ENCODE results near the gene PKP4. TPM values are rescaled to one million over a fixed set of nuclear protein-coding genes. Genes with fewer than 3 reads are reported as not detected.
A peak's percentile ranks its signal among the peaks of the same experiment; 100 is the strongest.

PKP4 gene, protein sequence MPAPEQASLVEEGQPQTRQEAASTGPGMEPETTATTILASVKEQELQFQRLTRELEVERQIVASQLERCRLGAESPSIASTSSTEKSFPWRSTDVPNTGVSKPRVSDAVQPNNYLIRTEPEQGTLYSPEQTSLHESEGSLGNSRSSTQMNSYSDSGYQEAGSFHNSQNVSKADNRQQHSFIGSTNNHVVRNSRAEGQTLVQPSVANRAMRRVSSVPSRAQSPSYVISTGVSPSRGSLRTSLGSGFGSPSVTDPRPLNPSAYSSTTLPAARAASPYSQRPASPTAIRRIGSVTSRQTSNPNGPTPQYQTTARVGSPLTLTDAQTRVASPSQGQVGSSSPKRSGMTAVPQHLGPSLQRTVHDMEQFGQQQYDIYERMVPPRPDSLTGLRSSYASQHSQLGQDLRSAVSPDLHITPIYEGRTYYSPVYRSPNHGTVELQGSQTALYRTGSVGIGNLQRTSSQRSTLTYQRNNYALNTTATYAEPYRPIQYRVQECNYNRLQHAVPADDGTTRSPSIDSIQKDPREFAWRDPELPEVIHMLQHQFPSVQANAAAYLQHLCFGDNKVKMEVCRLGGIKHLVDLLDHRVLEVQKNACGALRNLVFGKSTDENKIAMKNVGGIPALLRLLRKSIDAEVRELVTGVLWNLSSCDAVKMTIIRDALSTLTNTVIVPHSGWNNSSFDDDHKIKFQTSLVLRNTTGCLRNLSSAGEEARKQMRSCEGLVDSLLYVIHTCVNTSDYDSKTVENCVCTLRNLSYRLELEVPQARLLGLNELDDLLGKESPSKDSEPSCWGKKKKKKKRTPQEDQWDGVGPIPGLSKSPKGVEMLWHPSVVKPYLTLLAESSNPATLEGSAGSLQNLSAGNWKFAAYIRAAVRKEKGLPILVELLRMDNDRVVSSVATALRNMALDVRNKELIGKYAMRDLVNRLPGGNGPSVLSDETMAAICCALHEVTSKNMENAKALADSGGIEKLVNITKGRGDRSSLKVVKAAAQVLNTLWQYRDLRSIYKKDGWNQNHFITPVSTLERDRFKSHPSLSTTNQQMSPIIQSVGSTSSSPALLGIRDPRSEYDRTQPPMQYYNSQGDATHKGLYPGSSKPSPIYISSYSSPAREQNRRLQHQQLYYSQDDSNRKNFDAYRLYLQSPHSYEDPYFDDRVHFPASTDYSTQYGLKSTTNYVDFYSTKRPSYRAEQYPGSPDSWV
- total RNA-seq (2021) (67.7 and 79.3 TPM in 2 replicates), Bru-seq, nascent RNA (percentile 91 among the genes with signal in this experiment), BruChase-seq, experiment 1, labeled RNA remaining after a 2-hour chase (percentile 85 among the genes with signal in this experiment), BruChase-seq, experiment 2, labeled RNA remaining after a 6-hour chase (percentile 73 among the genes with signal in this experiment)
- long read RNA-seq, partial matches to known transcripts = 5 of 23 reads
- long read RNA-seq, other reads (novel, unspliced or antisense) = 18 of 23 reads

DNA sequence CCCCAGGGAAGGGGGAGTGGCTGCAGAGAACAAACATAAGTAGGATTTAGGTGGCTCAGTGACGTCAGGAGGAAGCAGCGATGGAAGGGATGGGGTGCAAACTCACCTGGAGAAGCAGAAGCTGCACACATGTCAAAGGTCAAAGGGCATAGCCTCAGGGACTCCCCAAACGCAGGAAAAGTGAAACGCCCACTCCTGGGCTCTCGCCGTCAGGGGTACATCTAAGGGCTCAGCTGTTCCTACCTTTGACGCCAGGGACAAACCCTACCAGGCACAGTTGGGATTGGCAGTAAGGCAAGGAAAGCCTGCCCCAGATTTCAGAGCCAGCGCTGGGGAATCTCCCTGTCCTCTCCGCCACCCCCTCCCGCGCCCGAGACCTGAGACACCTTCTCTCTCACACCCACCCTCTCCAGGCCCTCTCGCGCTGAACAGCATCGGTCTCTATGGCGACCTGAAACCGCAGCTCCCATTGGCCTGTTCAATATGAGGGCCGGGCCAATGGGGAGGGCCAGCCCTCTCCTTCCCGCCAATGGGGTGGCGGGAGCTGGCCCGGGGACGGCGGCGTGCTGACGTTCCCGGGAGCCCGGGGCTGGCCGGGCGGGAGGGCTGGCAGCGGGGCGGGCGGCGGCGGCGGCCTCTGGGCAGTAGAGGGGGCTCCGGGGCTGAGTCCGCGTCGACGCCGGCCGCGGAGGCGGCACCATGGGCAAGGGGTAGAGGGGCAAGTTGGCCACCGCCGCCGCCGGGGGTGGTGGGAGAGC, at the start of gene PKP4, which contains the start of gene CCDC148:
Gene PKP4, plus strand, starts transcription at position 644 of the 758 bp plus-strand sequence. CDS start 76,233 bp downstream, outside the sequence.
Gene CCDC148, minus strand, starts transcription at position 445 of the 758 bp plus-strand sequence. Its CDS starts 314 bp downstream, at position 131.
- intact Hi-C loops (cut with micrococcal nuclease; ENCODE audit: unreplicated experiment) = loop anchor here (5.0 kb wide), 4 partner anchors 161 to 414 kb away; no protein-coding TSS in a partner anchor
- ChIA-PET CTCF (no interaction called here), POLR2A (ENCODE audit: low non-redundant PET) (no interaction called here)
- H3K36me3 ChIP-seq (ENCODE audit: insufficient read depth, low read length, poor library complexity, severe bottlenecking) = no peaks in the 10 kb centered on the region
- H3K27ac ChIP-seq (ENCODE audit: low read depth, low read length, poor library complexity, severe bottlenecking) = peak within 1 kb of the TSS; percentile 78
- DNase-seq (ENCODE audit: low spot score) = peak; percentile 97
- TF ChIP-seq, protein P1, sequence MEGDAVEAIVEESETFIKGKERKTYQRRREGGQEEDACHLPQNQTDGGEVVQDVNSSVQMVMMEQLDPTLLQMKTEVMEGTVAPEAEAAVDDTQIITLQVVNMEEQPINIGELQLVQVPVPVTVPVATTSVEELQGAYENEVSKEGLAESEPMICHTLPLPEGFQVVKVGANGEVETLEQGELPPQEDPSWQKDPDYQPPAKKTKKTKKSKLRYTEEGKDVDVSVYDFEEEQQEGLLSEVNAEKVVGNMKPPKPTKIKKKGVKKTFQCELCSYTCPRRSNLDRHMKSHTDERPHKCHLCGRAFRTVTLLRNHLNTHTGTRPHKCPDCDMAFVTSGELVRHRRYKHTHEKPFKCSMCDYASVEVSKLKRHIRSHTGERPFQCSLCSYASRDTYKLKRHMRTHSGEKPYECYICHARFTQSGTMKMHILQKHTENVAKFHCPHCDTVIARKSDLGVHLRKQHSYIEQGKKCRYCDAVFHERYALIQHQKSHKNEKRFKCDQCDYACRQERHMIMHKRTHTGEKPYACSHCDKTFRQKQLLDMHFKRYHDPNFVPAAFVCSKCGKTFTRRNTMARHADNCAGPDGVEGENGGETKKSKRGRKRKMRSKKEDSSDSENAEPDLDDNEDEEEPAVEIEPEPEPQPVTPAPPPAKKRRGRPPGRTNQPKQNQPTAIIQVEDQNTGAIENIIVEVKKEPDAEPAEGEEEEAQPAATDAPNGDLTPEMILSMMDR (conservative IDR thresholded peaks at IDR 0.05; ENCODE audit: low read depth, low read length) = no peak
- TF ChIP-seq EZH2 (IDR thresholded peaks at IDR 0.05; ENCODE audit: borderline replicate concordance, low read depth, low read length, poor library complexity, severe bottlenecking) = no peak
- no TSS peak for BruUV-seq (replicated peaks)
- H3K9me3 ChIP-seq (ENCODE audit: low read depth, low read length, poor library complexity, severe bottlenecking) = no peaks in the 10 kb centered on the region
- peaks cover 30% of the 10 kb centered on the region for H3K4me1 ChIP-seq (ENCODE audit: insufficient read depth, low read length, poor library complexity, severe bottlenecking)
- no peaks in the 10 kb centered on the region for H3K27me3 ChIP-seq (replicated peaks; ENCODE audit: insufficient read depth, low read depth, low read length, poor library complexity)
- peak within 1 kb of the TSS; percentile 96 for H3K4me3 ChIP-seq (ENCODE audit: low read depth, low read length, poor library complexity, severe bottlenecking)

DNA sequence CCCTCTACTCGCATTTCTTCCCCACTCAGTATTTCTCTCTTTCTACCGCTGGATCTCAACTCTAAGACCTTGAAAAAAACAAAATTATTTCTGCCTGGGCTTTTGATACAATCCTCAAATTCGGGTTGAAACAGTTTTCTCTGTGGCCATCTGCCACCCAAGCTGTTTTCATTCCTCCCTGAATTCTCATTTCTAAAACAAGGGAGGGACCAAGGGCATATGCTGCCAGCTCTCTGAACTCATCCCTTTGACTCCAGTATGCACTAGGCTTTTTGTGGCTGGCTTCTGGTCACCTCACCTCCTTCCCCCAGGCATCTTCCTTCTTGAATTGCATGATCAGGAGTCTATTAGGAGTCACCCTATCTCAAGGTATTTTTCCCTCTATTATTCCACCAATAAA, 49.7 kb upstream of the PKP4 start:
- CTCF ChIA-PET = no interaction called here
- H3K4me3 ChIP-seq (ENCODE audit: low read depth, low read length, poor library complexity, severe bottlenecking) = no peak overlapping the region
- DNase-seq (ENCODE audit: low spot score) = no peak
- H3K36me3 ChIP-seq (ENCODE audit: insufficient read depth, low read length, poor library complexity, severe bottlenecking) = no peaks in the 10 kb centered on the region
- POLR2A ChIA-PET (ENCODE audit: low non-redundant PET) = no interaction called here
- intact Hi-C loops (cut with micrococcal nuclease; ENCODE audit: unreplicated experiment) = no loop called here
- peaks cover 12% of the 10 kb centered on the region for H3K9me3 ChIP-seq (ENCODE audit: low read depth, low read length, poor library complexity, severe bottlenecking)
- no peaks in the 10 kb centered on the region for H3K4me1 ChIP-seq (ENCODE audit: insufficient read depth, low read length, poor library complexity, severe bottlenecking)
- no peak overlapping the region for H3K27ac ChIP-seq (ENCODE audit: low read depth, low read length, poor library complexity, severe bottlenecking)
- no peaks in the 10 kb centered on the region for H3K27me3 ChIP-seq (replicated peaks; ENCODE audit: insufficient read depth, low read depth, low read length, poor library complexity)
- TF ChIP-seq EZH2 (IDR thresholded peaks at IDR 0.05; ENCODE audit: borderline replicate concordance, low read depth, low read length, poor library complexity, severe bottlenecking) = no peak
- TF ChIP-seq, protein P1 (conservative IDR thresholded peaks at IDR 0.05; ENCODE audit: low read depth, low read length) = no peak
- BruUV-seq (replicated peaks) = no TSS peak

Data from A673 (cell line).